HepG2 (cell line): ENCODE results near the gene CDH13. TPM values are rescaled to one million over a fixed set of nuclear protein-coding genes. Genes with fewer than 3 reads are reported as not detected.

Source experiments
- ATAC-seq: fragments of 200-7000 bp; cut with Tn5 transposase; 3 replicates; pipeline ENCODE4 v1.9.1; 2020; ENCODE audit warnings: mild to moderate bottlenecking, moderate library complexity
- BruUV-seq: library from RNA; stranded (reverse); fragments of 400-500 nt; replicated peaks from 2 replicates; lab custom pipeline; 2021; lab: Mats Ljungman, UMichigan
- CTCF ChIA-PET: fragments of 300-600 bp; formaldehyde crosslinking; extraction: SDS; loops from one replicate; lab custom pipeline; 2021; ENCODE audit warnings: low total read pairs, inconsistent platforms, low intra/inter-chr PET ratio; lab: Yijun Ruan, JAX
- POLR2A ChIA-PET: fragments of 350-600 bp; sonication (Branson Sonifier 250); formaldehyde crosslinking; loops from one replicate; lab custom pipeline; 2020; ENCODE audit warnings: antibody characterized with exemption, inconsistent platforms; lab: Yijun Ruan, JAX
- DNase-seq: peaks from one replicate; pipeline ENCODE4 v3.0.0-alpha.2; 2015; ENCODE audit warnings: low spot score
- FAIRE-seq: peaks from 3 replicates; lab custom pipeline; 2011; peaks lifted over from hg19 to GRCh38; lab: Jason Lieb, UNC
- H2AFZ ChIP-seq: one replicate; pipeline ENCODE4 v1.6.1; 2011; ENCODE audit warnings: low read length, inconsistent platforms
- H3K27ac ChIP-seq: fragments of 300-600 bp; 3 replicates; pipeline ENCODE4 v1.8.0; 2011; ENCODE audit warnings: mixed run types, mild to moderate bottlenecking, mixed read lengths, low read length, inconsistent platforms; ENCODE audit not compliant: insufficient read depth; ENCODE audit errors: extremely low read length
- H3K27me3 ChIP-seq, 2 experiments: fragments of 200-600 bp in 1 of 2; 2 replicates in 1 of 2; 3 replicates in 1 of 2; pipeline versions ENCODE4 v1.6.0 to v1.8.0; 2011; ENCODE audit warnings: low read length in 2 of 2, mild to moderate bottlenecking in 2 of 2, moderate library complexity in 2 of 2, inconsistent platforms in 1 of 2; ENCODE audit not compliant: insufficient read depth in 2 of 2, control insufficient read depth in 1 of 2
- H3K36me3 ChIP-seq, 2 experiments: fragments of 200-600 bp in 1 of 2; replicated peaks in 1 of 2; 2 replicates in 1 of 2; 3 replicates in 1 of 2; pipeline versions ENCODE4 v1.5.1 to v1.8.0; 2011; ENCODE audit warnings: low read length in 2 of 2, inconsistent platforms in 1 of 2; ENCODE audit not compliant: insufficient read depth in 2 of 2, control insufficient read depth in 1 of 2
- H3K4me1 ChIP-seq: 2 replicates; pipeline ENCODE4 v1.5.1; 2012; ENCODE audit warnings: low read length, inconsistent platforms; ENCODE audit not compliant: insufficient read depth
- H3K4me2 ChIP-seq: 2 replicates; pipeline ENCODE4 v1.6.0; 2011; ENCODE audit warnings: low read depth, low read length, inconsistent platforms
- H3K4me3 ChIP-seq, 3 experiments: fragments of 200-600 bp in 1 of 3; sonication (generic), shearing (Covaris generic) in 1 of 3; replicated peaks in 1 of 3; 2 replicates each; pipeline ENCODE4 v1.5.1; 2011 to 2016; ENCODE audit warnings: low read length in 3 of 3, inconsistent platforms in 2 of 3, low read depth in 2 of 3, mild to moderate bottlenecking in 2 of 3, control low read depth in 1 of 3, mixed read lengths in 1 of 3; ENCODE audit not compliant: insufficient read depth in 1 of 3
- H3K79me2 ChIP-seq: one replicate; pipeline ENCODE4 v1.6.1; 2011; ENCODE audit warnings: low read length, inconsistent platforms; ENCODE audit not compliant: insufficient read depth
- H3K9ac ChIP-seq: 2 replicates; pipeline ENCODE4 v1.6.0; 2011; ENCODE audit warnings: mild to moderate bottlenecking, low read depth, low read length, inconsistent platforms; ENCODE audit not compliant: insufficient read depth
- H3K9me3 ChIP-seq: 2 replicates; pipeline ENCODE4 v1.5.1; 2012; ENCODE audit warnings: mild to moderate bottlenecking, low read length
- H4K20me1 ChIP-seq: 2 replicates; pipeline ENCODE4 v1.6.0; 2011; ENCODE audit warnings: inconsistent platforms, mild to moderate bottlenecking, low read length, moderate library complexity; ENCODE audit not compliant: insufficient read depth
- CBX2 ChIP-seq, 2 experiments: fragments of 200-600 bp in 1 of 2; sonication (generic); formaldehyde crosslinking in 1 of 2; IDR thresholded peaks; 2 replicates each; pipeline versions ENCODE4 v1.7.0 to v1.8.1; 2018 to 2022; ENCODE audit warnings: low read depth in 2 of 2, low read length in 1 of 2, mild to moderate bottlenecking in 1 of 2, missing genetic modification reagents in 1 of 2
- NR3C1 ChIP-seq: sonication (generic); formaldehyde crosslinking; IDR thresholded peaks from 2 replicates; pipeline ENCODE4 v1.4.0; 2020; ENCODE audit warnings: missing genetic modification reagents
- ZFX ChIP-seq: sonication (generic); formaldehyde crosslinking; IDR thresholded peaks from 2 replicates; pipeline ENCODE4 v1.4.0; 2020; ENCODE audit warnings: mild to moderate bottlenecking, low read depth, missing genetic modification reagents, moderate library complexity
- ZKSCAN1 ChIP-seq: fragments of 150-350 bp; IDR thresholded peaks from 2 replicates; pipeline ENCODE4 v1.6.1; 2014; ENCODE audit warnings: low read length
- ZNF12 ChIP-seq: sonication (generic); formaldehyde crosslinking; IDR thresholded peaks from 2 replicates; pipeline ENCODE4 v1.5.0; 2020; ENCODE audit warnings: missing genetic modification reagents
- ZNF282 ChIP-seq: fragments of 450-650 bp; IDR thresholded peaks from 2 replicates; pipeline ENCODE4 v1.6.1; 2018; ENCODE audit not compliant: partially characterized antibody
- ZNF335 ChIP-seq: sonication (generic); formaldehyde crosslinking; IDR thresholded peaks from 2 replicates; pipeline ENCODE4 v1.4.0; 2020; ENCODE audit warnings: missing genetic modification reagents
- ZNF605 ChIP-seq: sonication (generic); formaldehyde crosslinking; IDR thresholded peaks from 2 replicates; pipeline ENCODE4 v1.8.0; 2022; ENCODE audit warnings: mild to moderate bottlenecking, missing genetic modification reagents
- ZNF652 ChIP-seq: IDR thresholded peaks from 2 replicates; pipeline ENCODE4 v1.6.1; 2016; ENCODE audit warnings: low read depth, borderline replicate concordance
- ZNF775 ChIP-seq: sonication (generic); formaldehyde crosslinking; IDR thresholded peaks from 2 replicates; pipeline ENCODE4 v1.4.0; 2020; ENCODE audit warnings: missing genetic modification reagents, mild to moderate bottlenecking, moderate library complexity, borderline replicate concordance
- WGBS: methylation state at CpG from one replicate; pipeline ENCODE4 v1.1.6; 2017; ENCODE audit warnings: low lambda C conversion rate; 5-methylcytosine and 5-hydroxymethylcytosine counted together
- in situ Hi-C: cut with HindIII; loops from 2 replicates; pipeline ENCODE4 v1.10.0; 2017; ENCODE audit warnings: low pct_unique_long_range_greater_than_20kb; ENCODE audit not compliant: extremely low pct_ligation_motif_present
- intact Hi-C: fragments of 100-400 bp; cut with micrococcal nuclease; formaldehyde crosslinking; loops from one replicate; pipeline ENCODE4 v1.10.0; 2022; ENCODE audit not compliant: unreplicated experiment
- polyA plus RNA-seq, 8 experiments: library from polyadenylated mRNA; depleted of rRNA in 3 of 8; stranded (reverse) in 7 of 8; unstranded in 1 of 8; fragments of >200 nt; fragmentation: Illumina TruSeq in 4 of 8; extraction: Trizol in 4 of 8; gene quantifications; 2 replicates each; pipeline versions ENCODE4 v1.2.1 to v1.2.3, GENCODE V29; 2011 to 2016; ENCODE audit warnings: low read depth in 4 of 8, missing spikeins in 1 of 8, mixed read lengths in 1 of 8; ENCODE audit not compliant: insufficient read depth in 1 of 8
- total RNA-seq, 5 experiments: library from RNA; depleted of rRNA; stranded (reverse); fragments of >200 nt; fragmentation: Illumina TruSeq; extraction: Trizol; gene quantifications; 2 replicates each; pipeline ENCODE4 v1.2.3, GENCODE V29; 2016; ENCODE audit warnings: low read depth in 1 of 5
- TF ChIP-seq, protein P1 (sequence below): IDR thresholded peaks from 2 replicates; pipeline ENCODE4 v1.6.1; 2016; ENCODE audit warnings: low read depth, missing genetic modification reagents, missing compliant biosample characterization
- TF ChIP-seq, protein P2 (sequence below): sonication (generic); formaldehyde crosslinking; IDR thresholded peaks from 2 replicates; pipeline ENCODE4 v1.4.0; 2020; ENCODE audit warnings: mild to moderate bottlenecking, missing genetic modification reagents
- TF ChIP-seq, protein P3 (sequence below): sonication (generic); formaldehyde crosslinking; IDR thresholded peaks from 2 replicates; pipeline ENCODE4 v1.9.0; 2021; ENCODE audit warnings: missing genetic modification reagents, borderline replicate concordance
- TF ChIP-seq, protein P4 (sequence below): sonication (generic); formaldehyde crosslinking; conservative IDR thresholded peaks from 2 replicates; pipeline ENCODE4 v1.5.0; 2020; ENCODE audit warnings: missing genetic modification reagents

CDH13 gene
- total and polyA plus RNA-seq, 2 of the 13 experiments (the other 11 are each of a cell fraction or from before 2014, with no cell fraction given), result not detected

DNA sequence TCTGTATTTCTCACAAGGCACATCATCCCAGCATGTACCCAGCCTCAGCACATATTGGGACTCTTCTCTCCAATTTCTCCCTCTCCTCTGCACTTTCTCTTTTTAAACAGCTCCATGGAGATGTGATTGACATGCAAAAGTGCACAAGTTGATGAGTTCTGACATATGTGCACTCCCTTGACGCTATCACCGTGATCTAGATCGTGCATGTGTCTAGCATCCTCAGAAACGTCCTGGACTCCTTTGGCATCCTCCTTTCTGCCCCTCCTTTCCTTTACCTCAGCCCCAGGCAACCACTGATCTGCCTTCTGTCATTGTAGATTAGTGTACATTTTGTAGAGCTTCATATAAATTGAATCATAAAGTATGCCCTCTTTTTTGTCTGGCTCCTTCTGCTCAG is 1073.0 kb downstream of the CDH13 start:
- H3K4me1 ChIP-seq, result no peaks in the 10 kb centered on the region
- ChIA-PET POLR2A (no interaction called here), CTCF (no interaction called here)
- H3K27me3 ChIP-seq, result peaks cover 0 to 4% of the 10 kb centered on the region in 2 experiments; a peak in 1 of 5 replicates
- no peaks in the 10 kb centered on the region for H3K9me3 ChIP-seq
- no peaks in the 10 kb centered on the region for H3K36me3 ChIP-seq
- no peak overlapping the region for H3K4me3 ChIP-seq
- intact Hi-C loops, result no loop called here
- FAIRE-seq, result no peak
- no peak overlapping the region for H3K9ac ChIP-seq
- in situ Hi-C loops, result no loop called here
- BruUV-seq, result no TSS peak
- no peak for ATAC-seq
- H2AFZ ChIP-seq, result no peak overlapping the region
- H3K4me2 ChIP-seq, result no peak overlapping the region
- no peak for DNase-seq
- H3K27ac ChIP-seq, result no peak overlapping the region
- no peaks in the 10 kb centered on the region for H4K20me1 ChIP-seq
- no peaks in the 10 kb centered on the region for H3K79me2 ChIP-seq
- WGBS, result 11% methylated on average over 4 of the region's 4 CpGs
- no peak for TF ChIP-seq ZNF282
- TF ChIP-seq ZNF652 (CRISPR knock-in tag), result no peak
- TF ChIP-seq, protein P1, sequence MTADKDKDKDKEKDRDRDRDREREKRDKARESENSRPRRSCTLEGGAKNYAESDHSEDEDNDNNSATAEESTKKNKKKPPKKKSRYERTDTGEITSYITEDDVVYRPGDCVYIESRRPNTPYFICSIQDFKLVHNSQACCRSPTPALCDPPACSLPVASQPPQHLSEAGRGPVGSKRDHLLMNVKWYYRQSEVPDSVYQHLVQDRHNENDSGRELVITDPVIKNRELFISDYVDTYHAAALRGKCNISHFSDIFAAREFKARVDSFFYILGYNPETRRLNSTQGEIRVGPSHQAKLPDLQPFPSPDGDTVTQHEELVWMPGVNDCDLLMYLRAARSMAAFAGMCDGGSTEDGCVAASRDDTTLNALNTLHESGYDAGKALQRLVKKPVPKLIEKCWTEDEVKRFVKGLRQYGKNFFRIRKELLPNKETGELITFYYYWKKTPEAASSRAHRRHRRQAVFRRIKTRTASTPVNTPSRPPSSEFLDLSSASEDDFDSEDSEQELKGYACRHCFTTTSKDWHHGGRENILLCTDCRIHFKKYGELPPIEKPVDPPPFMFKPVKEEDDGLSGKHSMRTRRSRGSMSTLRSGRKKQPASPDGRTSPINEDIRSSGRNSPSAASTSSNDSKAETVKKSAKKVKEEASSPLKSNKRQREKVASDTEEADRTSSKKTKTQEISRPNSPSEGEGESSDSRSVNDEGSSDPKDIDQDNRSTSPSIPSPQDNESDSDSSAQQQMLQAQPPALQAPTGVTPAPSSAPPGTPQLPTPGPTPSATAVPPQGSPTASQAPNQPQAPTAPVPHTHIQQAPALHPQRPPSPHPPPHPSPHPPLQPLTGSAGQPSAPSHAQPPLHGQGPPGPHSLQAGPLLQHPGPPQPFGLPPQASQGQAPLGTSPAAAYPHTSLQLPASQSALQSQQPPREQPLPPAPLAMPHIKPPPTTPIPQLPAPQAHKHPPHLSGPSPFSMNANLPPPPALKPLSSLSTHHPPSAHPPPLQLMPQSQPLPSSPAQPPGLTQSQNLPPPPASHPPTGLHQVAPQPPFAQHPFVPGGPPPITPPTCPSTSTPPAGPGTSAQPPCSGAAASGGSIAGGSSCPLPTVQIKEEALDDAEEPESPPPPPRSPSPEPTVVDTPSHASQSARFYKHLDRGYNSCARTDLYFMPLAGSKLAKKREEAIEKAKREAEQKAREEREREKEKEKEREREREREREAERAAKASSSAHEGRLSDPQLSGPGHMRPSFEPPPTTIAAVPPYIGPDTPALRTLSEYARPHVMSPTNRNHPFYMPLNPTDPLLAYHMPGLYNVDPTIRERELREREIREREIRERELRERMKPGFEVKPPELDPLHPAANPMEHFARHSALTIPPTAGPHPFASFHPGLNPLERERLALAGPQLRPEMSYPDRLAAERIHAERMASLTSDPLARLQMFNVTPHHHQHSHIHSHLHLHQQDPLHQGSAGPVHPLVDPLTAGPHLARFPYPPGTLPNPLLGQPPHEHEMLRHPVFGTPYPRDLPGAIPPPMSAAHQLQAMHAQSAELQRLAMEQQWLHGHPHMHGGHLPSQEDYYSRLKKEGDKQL (CRISPR knock-in tag), result no peak
- no peak for TF ChIP-seq NR3C1
- no peak for TF ChIP-seq ZKSCAN1
- TF ChIP-seq CBX2 (IDR thresholded peaks at IDR 0.05; ENCODE audit: low read depth, low read length), result no peak
- no peak for TF ChIP-seq CBX2 (CRISPR knock-in tag; IDR thresholded peaks at IDR 0.05; ENCODE audit: low read depth)
- TF ChIP-seq, protein P2, sequence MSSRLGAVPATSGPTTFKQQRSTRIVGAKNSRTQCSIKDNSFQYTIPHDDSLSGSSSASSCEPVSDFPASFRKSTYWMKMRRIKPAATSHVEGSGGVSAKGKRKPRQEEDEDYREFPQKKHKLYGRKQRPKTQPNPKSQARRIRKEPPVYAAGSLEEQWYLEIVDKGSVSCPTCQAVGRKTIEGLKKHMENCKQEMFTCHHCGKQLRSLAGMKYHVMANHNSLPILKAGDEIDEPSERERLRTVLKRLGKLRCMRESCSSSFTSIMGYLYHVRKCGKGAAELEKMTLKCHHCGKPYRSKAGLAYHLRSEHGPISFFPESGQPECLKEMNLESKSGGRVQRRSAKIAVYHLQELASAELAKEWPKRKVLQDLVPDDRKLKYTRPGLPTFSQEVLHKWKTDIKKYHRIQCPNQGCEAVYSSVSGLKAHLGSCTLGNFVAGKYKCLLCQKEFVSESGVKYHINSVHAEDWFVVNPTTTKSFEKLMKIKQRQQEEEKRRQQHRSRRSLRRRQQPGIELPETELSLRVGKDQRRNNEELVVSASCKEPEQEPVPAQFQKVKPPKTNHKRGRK (CRISPR knock-in tag), result no peak
- TF ChIP-seq, protein P3, sequence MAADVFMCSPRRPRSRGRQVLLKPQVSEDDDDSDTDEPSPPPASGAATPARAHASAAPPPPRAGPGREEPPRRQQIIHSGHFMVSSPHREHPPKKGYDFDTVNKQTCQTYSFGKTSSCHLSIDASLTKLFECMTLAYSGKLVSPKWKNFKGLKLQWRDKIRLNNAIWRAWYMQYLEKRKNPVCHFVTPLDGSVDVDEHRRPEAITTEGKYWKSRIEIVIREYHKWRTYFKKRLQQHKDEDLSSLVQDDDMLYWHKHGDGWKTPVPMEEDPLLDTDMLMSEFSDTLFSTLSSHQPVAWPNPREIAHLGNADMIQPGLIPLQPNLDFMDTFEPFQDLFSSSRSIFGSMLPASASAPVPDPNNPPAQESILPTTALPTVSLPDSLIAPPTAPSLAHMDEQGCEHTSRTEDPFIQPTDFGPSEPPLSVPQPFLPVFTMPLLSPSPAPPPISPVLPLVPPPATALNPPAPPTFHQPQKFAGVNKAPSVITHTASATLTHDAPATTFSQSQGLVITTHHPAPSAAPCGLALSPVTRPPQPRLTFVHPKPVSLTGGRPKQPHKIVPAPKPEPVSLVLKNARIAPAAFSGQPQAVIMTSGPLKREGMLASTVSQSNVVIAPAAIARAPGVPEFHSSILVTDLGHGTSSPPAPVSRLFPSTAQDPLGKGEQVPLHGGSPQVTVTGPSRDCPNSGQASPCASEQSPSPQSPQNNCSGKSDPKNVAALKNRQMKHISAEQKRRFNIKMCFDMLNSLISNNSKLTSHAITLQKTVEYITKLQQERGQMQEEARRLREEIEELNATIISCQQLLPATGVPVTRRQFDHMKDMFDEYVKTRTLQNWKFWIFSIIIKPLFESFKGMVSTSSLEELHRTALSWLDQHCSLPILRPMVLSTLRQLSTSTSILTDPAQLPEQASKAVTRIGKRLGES, result no peak
- TF ChIP-seq, protein P4, sequence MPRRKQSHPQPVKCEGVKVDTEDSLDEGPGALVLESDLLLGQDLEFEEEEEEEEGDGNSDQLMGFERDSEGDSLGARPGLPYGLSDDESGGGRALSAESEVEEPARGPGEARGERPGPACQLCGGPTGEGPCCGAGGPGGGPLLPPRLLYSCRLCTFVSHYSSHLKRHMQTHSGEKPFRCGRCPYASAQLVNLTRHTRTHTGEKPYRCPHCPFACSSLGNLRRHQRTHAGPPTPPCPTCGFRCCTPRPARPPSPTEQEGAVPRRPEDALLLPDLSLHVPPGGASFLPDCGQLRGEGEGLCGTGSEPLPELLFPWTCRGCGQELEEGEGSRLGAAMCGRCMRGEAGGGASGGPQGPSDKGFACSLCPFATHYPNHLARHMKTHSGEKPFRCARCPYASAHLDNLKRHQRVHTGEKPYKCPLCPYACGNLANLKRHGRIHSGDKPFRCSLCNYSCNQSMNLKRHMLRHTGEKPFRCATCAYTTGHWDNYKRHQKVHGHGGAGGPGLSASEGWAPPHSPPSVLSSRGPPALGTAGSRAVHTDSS, result no peak
- no peak for TF ChIP-seq ZFX (CRISPR knock-in tag)
- TF ChIP-seq ZNF605 (CRISPR knock-in tag), result no peak
- TF ChIP-seq ZNF335 (CRISPR knock-in tag), result no peak
- TF ChIP-seq ZNF775, result no peak
- no peak for TF ChIP-seq ZNF12 (CRISPR knock-in tag)
